ENCODE results near the gene CNOT1.

GRCh38 chr16:58494981-58495520, 134.6 kb downstream of the CNOT1 start:
- TF ChIP-seq, protein P1, sequence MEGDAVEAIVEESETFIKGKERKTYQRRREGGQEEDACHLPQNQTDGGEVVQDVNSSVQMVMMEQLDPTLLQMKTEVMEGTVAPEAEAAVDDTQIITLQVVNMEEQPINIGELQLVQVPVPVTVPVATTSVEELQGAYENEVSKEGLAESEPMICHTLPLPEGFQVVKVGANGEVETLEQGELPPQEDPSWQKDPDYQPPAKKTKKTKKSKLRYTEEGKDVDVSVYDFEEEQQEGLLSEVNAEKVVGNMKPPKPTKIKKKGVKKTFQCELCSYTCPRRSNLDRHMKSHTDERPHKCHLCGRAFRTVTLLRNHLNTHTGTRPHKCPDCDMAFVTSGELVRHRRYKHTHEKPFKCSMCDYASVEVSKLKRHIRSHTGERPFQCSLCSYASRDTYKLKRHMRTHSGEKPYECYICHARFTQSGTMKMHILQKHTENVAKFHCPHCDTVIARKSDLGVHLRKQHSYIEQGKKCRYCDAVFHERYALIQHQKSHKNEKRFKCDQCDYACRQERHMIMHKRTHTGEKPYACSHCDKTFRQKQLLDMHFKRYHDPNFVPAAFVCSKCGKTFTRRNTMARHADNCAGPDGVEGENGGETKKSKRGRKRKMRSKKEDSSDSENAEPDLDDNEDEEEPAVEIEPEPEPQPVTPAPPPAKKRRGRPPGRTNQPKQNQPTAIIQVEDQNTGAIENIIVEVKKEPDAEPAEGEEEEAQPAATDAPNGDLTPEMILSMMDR (IDR thresholded peaks at IDR 0.05; ENCODE audit: poor library complexity), result peak; percentile 42
- no peak for TF ChIP-seq EZH2 (IDR thresholded peaks at IDR 0.05; ENCODE audit: borderline replicate concordance)
- TF ChIP-seq EZH2phosphoT487 (IDR thresholded peaks at IDR 0.05; ENCODE audit: low read depth, severe bottlenecking, unreplicated experiment), result no peak

All from hepatocyte (in vitro differentiated cells).